ENCODE data around the gene OR1B1.
"Not testable (repeated sequence)": the region's sequence is repeated elsewhere in the genome, so short reads cannot be mapped to it uniquely, and the experiment has no call there.

Gene OR1B1

DNA sequence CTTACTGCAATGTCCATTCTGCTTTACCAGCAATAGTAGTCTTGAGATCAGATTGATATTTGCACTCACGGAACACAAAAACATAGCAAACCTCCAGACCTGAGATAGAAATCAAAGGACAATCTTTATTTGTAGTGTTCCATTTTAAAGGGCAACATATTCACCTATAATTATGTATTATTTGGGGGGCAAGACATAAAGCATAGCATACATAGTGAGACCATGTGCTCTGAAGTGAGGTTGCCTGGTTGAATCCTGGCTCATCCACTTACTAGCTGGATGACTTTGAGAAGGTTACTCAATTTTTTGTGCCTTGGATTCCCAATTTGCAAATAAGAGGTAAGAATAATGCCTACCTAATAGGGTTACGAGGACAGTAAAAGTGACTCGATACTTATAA, at the start of gene OR1B1:
OR1B1 (minus strand) TSS at position 101 of the 400 bp plus-strand sequence.
- DNase-seq (ENCODE audit: low read depth), result no peak

- DNase-seq (ENCODE audit: low read depth), result no peak
These were observed 38.3 kb upstream of the OR1B1 start for GRCh38 chr9:122695696-122696095.

DNA sequence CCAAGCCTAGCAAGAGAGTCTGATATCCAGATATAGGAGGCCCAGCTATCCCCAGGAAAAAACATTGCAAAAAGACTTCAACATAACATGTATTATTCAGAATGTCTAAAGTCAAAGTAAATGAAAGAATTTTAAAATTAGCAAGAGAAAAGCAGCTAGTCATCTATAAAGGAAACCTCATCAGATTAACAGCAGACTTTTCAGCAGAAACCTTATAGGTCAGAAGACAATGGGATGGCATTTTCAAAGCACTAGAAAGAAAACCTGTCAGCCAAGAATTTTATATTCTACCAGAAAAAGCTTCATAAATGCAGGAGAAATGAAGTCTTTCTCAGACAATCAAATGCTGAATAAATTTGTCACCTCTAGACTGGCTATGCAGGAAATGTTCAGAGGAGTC, 27.4 kb upstream of the OR1B1 start:
- DNase-seq (ENCODE audit: low read depth), result no peak

GRCh38 chr9:122672481-122672880, 15.1 kb upstream of the OR1B1 start:
- no peak for DNase-seq (ENCODE audit: low read depth)

DNA sequence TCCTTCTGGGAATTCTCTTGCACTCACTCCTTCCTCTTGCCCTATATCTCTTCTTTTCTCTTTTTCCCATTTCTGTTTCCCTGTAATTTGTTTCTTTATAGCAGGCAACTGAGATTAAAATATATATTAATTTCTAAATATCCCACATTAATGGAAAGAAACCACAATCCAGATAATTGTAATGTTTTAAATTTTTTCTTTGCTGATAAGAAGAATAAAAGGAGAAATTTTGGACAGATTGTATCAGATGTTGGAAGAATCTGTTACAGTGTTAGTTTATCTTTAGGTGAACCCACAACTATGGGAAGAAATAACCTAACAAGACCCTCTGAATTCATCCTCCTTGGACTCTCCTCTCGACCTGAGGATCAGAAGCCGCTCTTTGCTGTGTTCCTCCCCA, 4.0 kb upstream of the OR1B1 start, which contains the start of gene OR1L1:
OR1L1 (plus strand) TSS at position 301 of the 400 bp plus-strand sequence; CDS start at position 301, 0 bp downstream.
- DNase-seq (ENCODE audit: low read depth), result no peak

GRCh38 chr9:122656378-122656777, 1.0 kb downstream of the OR1B1 start:
- DNase-seq (ENCODE audit: low read depth), result no peak

- no peak for DNase-seq (ENCODE audit: low read depth)
These were observed 15.2 kb downstream of the OR1B1 start for GRCh38 chr9:122642226-122642625.

- no peak for DNase-seq (ENCODE audit: low read depth)
These were observed 37.4 kb downstream of the OR1B1 start for GRCh38 chr9:122619996-122620395.

GRCh38 chr9:122614362-122614761, 43.1 kb downstream of the OR1B1 start, which contains the start of gene OR1Q1:
Gene OR1Q1 (plus strand): TSS chr9:122614738. CDS start chr9:122614738, 0 bp downstream.
- DNase-seq (ENCODE audit: low read depth), result no peak

- DNase-seq (ENCODE audit: low read depth), result no peak
These were observed 47.6 kb downstream of the OR1B1 start for GRCh38 chr9:122609804-122610203.

DNA sequence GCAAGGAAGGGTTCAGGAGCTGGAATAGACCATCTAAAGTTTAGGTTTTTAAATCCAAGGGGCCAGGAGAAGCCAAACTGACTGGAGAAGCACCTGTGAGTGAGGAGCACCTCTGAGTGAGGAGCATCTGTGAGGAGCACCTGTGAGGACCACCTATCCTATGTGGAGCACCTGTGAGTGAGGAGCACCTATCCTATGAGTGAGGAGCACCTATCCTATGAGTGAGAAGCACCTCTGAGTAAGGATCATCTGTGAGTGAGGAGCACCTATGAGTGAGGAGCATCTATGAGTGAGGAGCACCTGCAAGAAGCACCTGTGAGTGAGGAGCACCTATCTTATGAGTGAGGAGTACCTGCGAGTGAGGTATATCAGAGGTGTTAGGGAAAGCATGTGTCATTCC, 50.8 kb downstream of the OR1B1 start:
- no peak for DNase-seq (ENCODE audit: low read depth)

- DNase-seq (ENCODE audit: low read depth), result no peak
These were observed 51.7 kb downstream of the OR1B1 start for GRCh38 chr9:122605691-122606090.

GRCh38 chr9:122583284-122583683, 74.1 kb downstream of the OR1B1 start, which contains the start of gene OR1L8:
Gene OR1L8 (minus strand): TSS chr9:122583384. CDS start chr9:122568477, 14,907 bp downstream.
- DNase-seq (ENCODE audit: low read depth), result not testable (repeated sequence)

- no peak for DNase-seq (ENCODE audit: low read depth)
These were observed 77.1 kb downstream of the OR1B1 start for GRCh38 chr9:122580360-122580759.

- DNase-seq (ENCODE audit: low read depth), result no peak
These were observed 77.6 kb downstream of the OR1B1 start for GRCh38 chr9:122579874-122580273.
